Left renal pelvis (tissue), 4 donors: ENCODE results near the gene DENND5A. TPM values are rescaled to one million over a fixed set of nuclear protein-coding genes. Genes with fewer than 3 reads are reported as not detected.
"Not testable (repeated sequence)": the region's sequence is repeated elsewhere in the genome, so short reads cannot be mapped to it uniquely, and the experiment has no call there.

ENCODE experiments used
- DNase-seq, 4 donors: peaks; one replicate each; pipeline ENCODE4 v3.0.0-alpha.2; 2013; ENCODE audit warnings: low read depth in 4 of 4, low spot score in 3 of 4
- polyA plus RNA-seq, 4 donors: library from polyadenylated mRNA; unstranded; fragments of 120-200 nt; gene quantifications; one replicate each; pipeline ENCODE4 v1.2.1, GENCODE V29; 2013; ENCODE audit not compliant: insufficient read length in 4 of 4

The DENND5A gene
- polyA plus RNA-seq, 4 donors: 81.1 to 110 (median 93.6) TPM

DNA sequence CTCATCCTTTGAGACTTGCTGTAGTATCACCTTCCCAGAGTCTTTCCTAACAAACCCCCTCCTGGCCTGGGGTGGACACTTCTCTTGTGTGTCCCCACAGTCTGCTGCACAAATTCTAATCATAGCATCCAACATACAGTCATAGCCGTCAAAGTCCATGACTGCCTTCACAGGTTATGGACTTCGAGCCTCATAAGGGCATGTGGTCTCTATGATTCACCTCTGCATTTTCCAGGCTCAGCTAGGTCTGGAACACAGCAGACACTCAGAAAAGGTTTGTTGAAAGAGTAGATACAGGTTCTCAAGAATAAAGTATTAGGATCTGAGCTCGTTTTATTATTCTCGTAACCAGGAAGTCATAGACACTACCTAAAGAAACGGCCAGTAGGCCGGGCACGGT, 160.6 kb downstream of the DENND5A start:
- DNase-seq: no peak

DNA sequence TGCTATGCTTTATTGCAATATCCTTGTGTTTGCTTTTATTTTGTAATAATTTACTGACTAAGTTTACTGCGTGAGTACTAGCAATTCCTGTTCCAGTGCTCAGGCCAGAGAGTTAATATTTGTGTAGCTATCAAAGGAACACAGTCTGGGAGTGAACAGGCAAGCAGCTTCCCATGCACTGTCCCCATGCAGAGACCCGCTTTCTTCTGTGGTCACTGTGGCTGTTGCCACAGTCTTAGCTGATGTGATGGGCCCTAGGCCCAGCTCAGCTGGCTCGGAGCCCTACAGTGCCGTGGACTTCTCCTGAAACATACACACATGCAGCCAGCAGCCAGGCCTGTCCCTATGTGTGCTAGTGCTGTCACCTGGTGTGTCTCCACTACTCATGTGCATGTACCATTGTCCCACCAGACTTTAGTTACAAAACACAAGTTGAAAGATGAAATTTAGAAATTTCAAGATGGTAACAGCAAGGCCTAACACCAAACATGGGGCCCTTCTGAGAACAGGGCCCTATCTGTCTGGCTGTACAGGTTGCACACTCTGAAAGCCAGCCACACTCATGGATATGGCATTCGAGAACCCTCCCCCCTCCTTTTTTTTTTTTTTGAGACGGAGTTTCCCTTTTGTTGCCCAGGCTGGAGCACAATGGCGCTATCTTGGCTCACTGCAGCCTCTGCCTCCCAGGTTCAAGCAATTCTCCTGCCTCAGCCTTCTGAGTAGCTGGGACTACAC, 161.4 kb downstream of the DENND5A start:
- no peak for DNase-seq

DNA sequence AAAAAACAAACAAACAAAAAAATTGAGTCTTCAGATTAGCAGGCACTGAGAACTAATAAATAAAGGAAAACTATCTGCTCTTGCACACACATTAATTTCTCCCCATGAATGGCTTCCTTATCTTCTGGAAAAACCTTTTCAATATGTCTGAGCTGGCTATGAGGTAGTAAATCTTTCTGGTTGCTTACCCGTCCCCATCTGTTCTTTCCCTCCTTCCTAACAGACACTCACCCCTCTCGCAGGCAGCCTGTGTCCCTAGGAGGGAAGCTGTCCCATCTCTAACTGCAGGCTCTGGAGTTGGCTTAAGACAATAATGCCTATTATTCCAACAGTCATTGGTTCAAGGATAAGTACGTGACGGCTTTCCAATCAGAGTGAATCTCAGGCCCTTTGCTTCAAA, 165.5 kb downstream of the DENND5A start:
- DNase-seq: no peak

DNA sequence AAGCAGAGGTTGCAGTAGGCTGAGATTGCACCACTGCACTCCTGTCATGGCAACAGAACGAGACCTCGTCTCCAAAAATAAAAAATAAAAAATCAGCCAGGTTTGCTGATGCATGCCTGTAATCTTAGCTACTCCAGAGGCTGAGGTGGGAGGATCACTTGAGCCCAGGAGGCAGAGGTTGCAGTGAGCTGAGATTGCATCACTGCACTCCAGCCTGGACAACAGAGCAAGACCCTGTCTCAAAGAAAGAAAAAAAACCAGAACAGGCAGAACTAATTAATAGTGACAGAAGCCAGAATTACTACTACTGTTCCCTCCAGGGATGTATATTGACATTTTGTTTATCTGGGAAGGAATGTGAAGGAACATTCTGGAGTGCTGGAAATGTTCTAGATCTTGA, 166.7 kb downstream of the DENND5A start:
- DNase-seq: not testable (repeated sequence)

- DNase-seq: not testable (repeated sequence)
These were observed 167.8 kb downstream of the DENND5A start for GRCh38 chr11:9097186-9097943.

- no peak for DNase-seq
These were observed 168.7 kb downstream of the DENND5A start for GRCh38 chr11:9096427-9096826.

GRCh38 chr11:9095421-9095820, 169.7 kb downstream of the DENND5A start:
- no peak for DNase-seq

GRCh38 chr11:9094420-9094819, 170.7 kb downstream of the DENND5A start:
- DNase-seq: no peak

- no peak for DNase-seq
These were observed 172.0 kb downstream of the DENND5A start for GRCh38 chr11:9092853-9093778.

DNA sequence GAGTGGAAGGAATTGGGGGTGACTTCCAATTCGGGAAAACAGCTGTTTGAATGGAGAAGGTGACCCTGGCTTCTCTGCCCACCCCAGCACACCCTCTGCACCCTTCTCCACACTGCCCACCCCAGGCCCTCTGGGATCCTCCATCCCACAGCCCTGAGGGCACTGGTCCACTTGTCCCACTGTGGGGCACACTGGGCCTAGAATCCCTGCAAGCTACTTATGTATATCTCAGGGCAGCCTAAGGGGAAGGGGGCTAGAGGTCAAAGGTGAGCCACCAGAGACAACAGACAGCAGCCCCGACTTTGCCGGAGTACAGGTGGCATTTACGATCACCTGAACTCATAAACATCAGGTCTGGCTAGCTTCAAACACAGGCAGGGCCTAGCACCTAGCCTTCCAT, 173.1 kb downstream of the DENND5A start:
- DNase-seq: no peak

DNA sequence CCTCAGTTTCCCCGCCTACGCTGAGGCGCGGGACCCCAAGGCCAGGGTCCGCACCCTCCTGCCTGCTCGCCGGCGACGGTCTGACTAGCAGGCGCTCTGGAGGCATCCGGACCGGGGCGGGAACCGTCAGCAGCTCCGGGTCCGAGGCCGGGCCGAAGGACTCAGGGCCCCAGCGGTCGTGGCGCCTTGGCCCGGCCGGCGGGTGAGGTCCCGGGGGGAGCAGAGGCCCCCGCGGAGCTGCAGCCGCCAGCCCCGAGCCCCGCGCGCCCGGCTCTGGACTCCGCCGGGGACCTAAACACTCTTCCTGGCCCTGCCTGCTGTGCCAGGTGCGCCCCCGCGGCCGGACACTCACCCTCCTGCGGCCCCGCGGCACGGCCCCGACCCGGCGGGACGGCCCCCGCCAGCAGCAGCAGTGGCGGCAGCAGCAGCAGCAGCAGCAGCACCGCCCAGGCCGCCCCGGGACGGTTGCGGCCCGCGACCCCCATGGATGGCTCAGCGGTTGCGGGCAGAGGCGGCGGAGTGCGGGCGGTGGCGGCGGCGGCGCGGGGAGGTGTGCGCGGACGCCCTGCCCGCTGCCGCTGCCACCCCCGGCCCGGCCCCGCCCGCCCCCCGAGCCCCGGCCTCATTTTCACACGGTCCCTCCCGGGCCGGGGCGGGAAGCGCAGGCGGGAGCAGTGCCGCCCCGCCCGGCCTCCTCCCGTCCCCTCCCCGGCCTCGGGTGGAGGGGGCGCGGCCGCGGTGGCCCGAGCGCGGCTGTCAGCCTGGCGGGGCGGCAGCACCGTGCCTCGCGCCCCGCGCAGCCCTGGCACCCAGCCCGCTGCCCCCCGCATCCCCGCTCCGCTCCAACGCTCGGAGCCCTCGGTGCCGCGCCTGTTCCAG, 173.9 kb downstream of the DENND5A start, which contains the start of gene SCUBE2:
SCUBE2 (minus strand) TSS at position 556 of the 879 bp plus-strand sequence; CDS start at position 485, 71 bp downstream.
- no peak for DNase-seq

- no peak for DNase-seq
These were observed 174.6 kb downstream of the DENND5A start for GRCh38 chr11:9090488-9091043.

GRCh38 chr11:9089636-9090035, 175.5 kb downstream of the DENND5A start:
- DNase-seq: no peak

- no peak for DNase-seq
These were observed 176.1 kb downstream of the DENND5A start for GRCh38 chr11:9089061-9089460.

Other genes starting within 250 kb of the DENND5A start
- gene SCUBE2, start 173.8 kb downstream of the DENND5A start, polyA plus RNA-seq: 10 to 100 TPM in 1 of 4 donors, 1 to 10 TPM in 3; 6.6 to 12.5 (median 8.6) TPM
- 10 to 100 TPM; 23.3 to 46.4 (median 41.5) TPM for gene TMEM41B, start 49.2 kb upstream of the DENND5A start, polyA plus RNA-seq
- gene IPO7, start 119.3 kb upstream of the DENND5A start, polyA plus RNA-seq: 100 to 1,000 TPM in 3 of 4 donors, 10 to 100 TPM in 1; 84.7 to 127 (median 114) TPM
- 10 to 100 TPM; 22.3 to 32.8 (median 30.7) TPM for gene ZNF143, start 195.7 kb upstream of the DENND5A start, polyA plus RNA-seq